HepG2 (cell line): ENCODE measurements around the gene DPEP2NB. TPM values are rescaled to one million over a fixed set of nuclear protein-coding genes. Genes with fewer than 3 reads are reported as not detected.
A peak's percentile ranks its signal among the peaks of the same experiment; 100 is the strongest.

Source experiments
- ATAC-seq: fragments of 200-7000 bp; cut with Tn5 transposase; 3 replicates; pipeline ENCODE4 v1.9.1; 2020; ENCODE audit warnings: mild to moderate bottlenecking, moderate library complexity
- BruUV-seq: library from RNA; stranded (reverse); fragments of 400-500 nt; replicated peaks from 2 replicates; lab custom pipeline; 2021; lab: Mats Ljungman, UMichigan
- CTCF ChIA-PET: fragments of 300-600 bp; formaldehyde crosslinking; extraction: SDS; loops from one replicate; lab custom pipeline; 2021; ENCODE audit warnings: low total read pairs, inconsistent platforms, low intra/inter-chr PET ratio; lab: Yijun Ruan, JAX
- POLR2A ChIA-PET: fragments of 350-600 bp; sonication (Branson Sonifier 250); formaldehyde crosslinking; loops from one replicate; lab custom pipeline; 2020; ENCODE audit warnings: antibody characterized with exemption, inconsistent platforms; lab: Yijun Ruan, JAX
- DNase-seq: peaks from one replicate; pipeline ENCODE4 v3.0.0-alpha.2; 2015; ENCODE audit warnings: low spot score
- FAIRE-seq: peaks from 3 replicates; lab custom pipeline; 2011; peaks lifted over from hg19 to GRCh38; lab: Jason Lieb, UNC
- H2AFZ ChIP-seq: one replicate; pipeline ENCODE4 v1.6.1; 2011; ENCODE audit warnings: low read length, inconsistent platforms
- H3K27ac ChIP-seq: fragments of 300-600 bp; 3 replicates; pipeline ENCODE4 v1.8.0; 2011; ENCODE audit warnings: mixed run types, mild to moderate bottlenecking, mixed read lengths, low read length, inconsistent platforms; ENCODE audit not compliant: insufficient read depth; ENCODE audit errors: extremely low read length
- H3K27me3 ChIP-seq, 2 experiments: fragments of 200-600 bp in 1 of 2; 2 replicates in 1 of 2; 3 replicates in 1 of 2; pipeline versions ENCODE4 v1.6.0 to v1.8.0; 2011; ENCODE audit warnings: low read length in 2 of 2, mild to moderate bottlenecking in 2 of 2, moderate library complexity in 2 of 2, inconsistent platforms in 1 of 2; ENCODE audit not compliant: insufficient read depth in 2 of 2, control insufficient read depth in 1 of 2
- H3K36me3 ChIP-seq, 2 experiments: fragments of 200-600 bp in 1 of 2; replicated peaks in 1 of 2; 2 replicates in 1 of 2; 3 replicates in 1 of 2; pipeline versions ENCODE4 v1.5.1 to v1.8.0; 2011; ENCODE audit warnings: low read length in 2 of 2, inconsistent platforms in 1 of 2; ENCODE audit not compliant: insufficient read depth in 2 of 2, control insufficient read depth in 1 of 2
- H3K4me1 ChIP-seq: 2 replicates; pipeline ENCODE4 v1.5.1; 2012; ENCODE audit warnings: low read length, inconsistent platforms; ENCODE audit not compliant: insufficient read depth
- H3K4me2 ChIP-seq: 2 replicates; pipeline ENCODE4 v1.6.0; 2011; ENCODE audit warnings: low read depth, low read length, inconsistent platforms
- H3K4me3 ChIP-seq, 3 experiments: fragments of 200-600 bp in 1 of 3; sonication (generic), shearing (Covaris generic) in 1 of 3; replicated peaks in 1 of 3; 2 replicates each; pipeline ENCODE4 v1.5.1; 2011 to 2016; ENCODE audit warnings: low read length in 3 of 3, inconsistent platforms in 2 of 3, low read depth in 2 of 3, mild to moderate bottlenecking in 2 of 3, control low read depth in 1 of 3, mixed read lengths in 1 of 3; ENCODE audit not compliant: insufficient read depth in 1 of 3
- H3K79me2 ChIP-seq: one replicate; pipeline ENCODE4 v1.6.1; 2011; ENCODE audit warnings: low read length, inconsistent platforms; ENCODE audit not compliant: insufficient read depth
- H3K9ac ChIP-seq: 2 replicates; pipeline ENCODE4 v1.6.0; 2011; ENCODE audit warnings: mild to moderate bottlenecking, low read depth, low read length, inconsistent platforms; ENCODE audit not compliant: insufficient read depth
- H3K9me3 ChIP-seq: 2 replicates; pipeline ENCODE4 v1.5.1; 2012; ENCODE audit warnings: mild to moderate bottlenecking, low read length
- H4K20me1 ChIP-seq: 2 replicates; pipeline ENCODE4 v1.6.0; 2011; ENCODE audit warnings: inconsistent platforms, mild to moderate bottlenecking, low read length, moderate library complexity; ENCODE audit not compliant: insufficient read depth
- AGO2 ChIP-seq: fragments of 200-400 bp; formaldehyde crosslinking; optimal IDR thresholded peaks from 2 replicates; pipeline ENCODE3; 2017; ENCODE audit warnings: mild to moderate bottlenecking, low read depth, low read length, moderate library complexity
- CHD2 ChIP-seq: IDR thresholded peaks from 2 replicates; pipeline ENCODE4 v1.6.1; 2011; ENCODE audit warnings: low read depth, low read length, improper control_type of control experiment
- ERF ChIP-seq: IDR thresholded peaks from 2 replicates; pipeline ENCODE4 v1.6.1; 2018; ENCODE audit warnings: missing biosample characterization, missing genetic modification reagents
- LRRFIP1 ChIP-seq: sonication (generic); formaldehyde crosslinking; conservative IDR thresholded peaks from 2 replicates; pipeline ENCODE4 v1.4.0; 2020; ENCODE audit warnings: missing genetic modification reagents
- MED8 ChIP-seq: sonication (generic); formaldehyde crosslinking; IDR thresholded peaks from 2 replicates; pipeline ENCODE4 v1.8.1; 2023; ENCODE audit warnings: mild to moderate bottlenecking, missing genetic modification reagents; ENCODE audit not compliant: insufficient replicate concordance
- MZF1 ChIP-seq: sonication (generic); formaldehyde crosslinking; IDR thresholded peaks from 2 replicates; pipeline ENCODE4 v1.8.1; 2023; ENCODE audit warnings: mild to moderate bottlenecking, missing genetic modification reagents, borderline replicate concordance
- NR2C2 ChIP-seq: sonication (generic); formaldehyde crosslinking; IDR thresholded peaks from 2 replicates; pipeline ENCODE4 v1.4.0; 2020; ENCODE audit warnings: missing genetic modification reagents, mild to moderate bottlenecking, moderate library complexity, borderline replicate concordance
- SP140L ChIP-seq: sonication (generic); formaldehyde crosslinking; IDR thresholded peaks from 2 replicates; pipeline ENCODE4 v1.4.0; 2020; ENCODE audit warnings: missing genetic modification reagents, borderline replicate concordance
- TARDBP ChIP-seq: sonication (generic); formaldehyde crosslinking; IDR thresholded peaks from 2 replicates; pipeline ENCODE4 v1.8.0; 2022; ENCODE audit warnings: mild to moderate bottlenecking, missing genetic modification reagents
- THAP7 ChIP-seq: sonication (generic); formaldehyde crosslinking; IDR thresholded peaks from 2 replicates; pipeline ENCODE4 v1.8.1; 2023; ENCODE audit warnings: mild to moderate bottlenecking, missing genetic modification reagents
- TRIM24 ChIP-seq: sonication (generic); formaldehyde crosslinking; IDR thresholded peaks from 2 replicates; pipeline ENCODE4 v1.8.0; 2022; ENCODE audit warnings: mild to moderate bottlenecking, missing genetic modification reagents
- ZBTB2 ChIP-seq: sonication (generic); formaldehyde crosslinking; IDR thresholded peaks from 2 replicates; pipeline ENCODE4 v1.8.0; 2022; ENCODE audit warnings: low read depth, missing genetic modification reagents
- ZNF276 ChIP-seq: sonication (generic); formaldehyde crosslinking; IDR thresholded peaks from 2 replicates; pipeline ENCODE4 v1.4.0; 2020; ENCODE audit warnings: mild to moderate bottlenecking, low read depth, missing genetic modification reagents
- ZNF558 ChIP-seq: sonication (generic); formaldehyde crosslinking; IDR thresholded peaks from 2 replicates; pipeline ENCODE4 v1.9.0; 2022; ENCODE audit warnings: mild to moderate bottlenecking, missing genetic modification reagents, borderline replicate concordance
- ZNF644 ChIP-seq: IDR thresholded peaks from 2 replicates; pipeline ENCODE4 v1.6.1; 2016; ENCODE audit warnings: low read depth
- ZNF746 ChIP-seq: sonication (generic); formaldehyde crosslinking; IDR thresholded peaks from 2 replicates; pipeline ENCODE4 v1.8.0; 2022; ENCODE audit warnings: mild to moderate bottlenecking, missing genetic modification reagents
- ZNF790 ChIP-seq: sonication (generic); formaldehyde crosslinking; IDR thresholded peaks from 2 replicates; pipeline ENCODE4 v1.8.0; 2022; ENCODE audit warnings: missing genetic modification reagents, mild to moderate bottlenecking, borderline replicate concordance
- WGBS: methylation state at CpG from one replicate; pipeline ENCODE4 v1.1.6; 2017; ENCODE audit warnings: low lambda C conversion rate; 5-methylcytosine and 5-hydroxymethylcytosine counted together
- in situ Hi-C: cut with HindIII; loops from 2 replicates; pipeline ENCODE4 v1.10.0; 2017; ENCODE audit warnings: low pct_unique_long_range_greater_than_20kb; ENCODE audit not compliant: extremely low pct_ligation_motif_present
- intact Hi-C: fragments of 100-400 bp; cut with micrococcal nuclease; formaldehyde crosslinking; loops from one replicate; pipeline ENCODE4 v1.10.0; 2022; ENCODE audit not compliant: unreplicated experiment
- polyA plus RNA-seq, 8 experiments: library from polyadenylated mRNA; depleted of rRNA in 3 of 8; stranded (reverse) in 7 of 8; unstranded in 1 of 8; fragments of >200 nt; fragmentation: Illumina TruSeq in 4 of 8; extraction: Trizol in 4 of 8; gene quantifications; 2 replicates each; pipeline versions ENCODE4 v1.2.1 to v1.2.3, GENCODE V29; 2011 to 2016; ENCODE audit warnings: low read depth in 4 of 8, missing spikeins in 1 of 8, mixed read lengths in 1 of 8; ENCODE audit not compliant: insufficient read depth in 1 of 8
- total RNA-seq, 5 experiments: library from RNA; depleted of rRNA; stranded (reverse); fragments of >200 nt; fragmentation: Illumina TruSeq; extraction: Trizol; gene quantifications; 2 replicates each; pipeline ENCODE4 v1.2.3, GENCODE V29; 2016; ENCODE audit warnings: low read depth in 1 of 5

The DPEP2NB gene
- total and polyA plus RNA-seq, 2 of the 13 experiments (the other 11 are each of a cell fraction or from before 2014, with no cell fraction given): not detected

- no TSS peak for BruUV-seq
- H3K9ac ChIP-seq: no peak overlapping the region
- H3K27me3 ChIP-seq: peaks cover 2 to 22% of the 10 kb centered on the region in 2 experiments
- H3K27ac ChIP-seq: no peak overlapping the region
- ChIA-PET POLR2A (interaction anchor here (3.0 to 4.8 kb wide), 2 partner anchors 33 to 46 kb away, joined by 13 to 29 read pairs; partner anchors contain the start of genes DDX28, DUS2 and LCAT), CTCF (no interaction called here)
- 53% methylated on average over 7 of the region's 8 CpGs for WGBS
- no peaks in the 10 kb centered on the region for H4K20me1 ChIP-seq
- H2AFZ ChIP-seq: no peak overlapping the region
- no peaks in the 10 kb centered on the region for H3K9me3 ChIP-seq
- no peak overlapping the region for H3K4me3 ChIP-seq
- H3K36me3 ChIP-seq: no peaks in the 10 kb centered on the region
- H3K4me2 ChIP-seq: no peak overlapping the region
- no peaks in the 10 kb centered on the region for H3K79me2 ChIP-seq
- DNase-seq: no peak
- ATAC-seq: no peak; the same call in 2 of the 3 replicates
- no peak for FAIRE-seq
- H3K4me1 ChIP-seq: peaks cover 60% of the 10 kb centered on the region
- intact Hi-C loops (no loop called here), in situ Hi-C loops (loop anchor here (5.0 kb wide), 1 partner anchor 53 kb away; no protein-coding TSS in a partner anchor)
- no peak for TF ChIP-seq LRRFIP1 (CRISPR knock-in tag)
- TF ChIP-seq ZNF644 (CRISPR knock-in tag): no peak
- TF ChIP-seq ZNF276: no peak
- no peak for TF ChIP-seq AGO2
- 0 out of 2 replicates have a peak, but pooled peaks have one; percentile 21 for TF ChIP-seq THAP7 (CRISPR knock-in tag)
- TF ChIP-seq TARDBP (CRISPR knock-in tag): no peak
- TF ChIP-seq SP140L: no peak
- TF ChIP-seq ZBTB2 (CRISPR knock-in tag): no peak
- TF ChIP-seq CHD2: no peak
- TF ChIP-seq ERF (CRISPR knock-in tag): no peak
- no peak for TF ChIP-seq ZNF746 (CRISPR knock-in tag)
- no peak for TF ChIP-seq TRIM24 (CRISPR knock-in tag)
- TF ChIP-seq MZF1: no peak
- TF ChIP-seq ZNF558 (CRISPR knock-in tag): no peak
- no peak for TF ChIP-seq MED8 (CRISPR knock-in tag)
- TF ChIP-seq ZNF790 (CRISPR knock-in tag): 0 out of 2 replicates have a peak, but pooled peaks have one; percentile 36
- no peak for TF ChIP-seq NR2C2 (CRISPR knock-in tag)
These were observed 26.2 kb downstream of the DPEP2NB start for GRCh38 chr16:67989322-67990017.
